GM12878 (cell line): ENCODE measurements around the gene PRKN. TPM values are rescaled to one million over a fixed set of nuclear protein-coding genes. Genes with fewer than 3 reads are reported as not detected.

Experiments
- ATAC-seq: fragments of 200-7000 bp; cut with Tn5 transposase; 3 replicates; pipeline ENCODE4 v1.9.1; 2020; ENCODE audit warnings: mild to moderate bottlenecking, moderate library complexity
- BruUV-seq: library from RNA; stranded (reverse); fragments of 400-500 nt; replicated peaks from 2 replicates; lab custom pipeline; 2021; lab: Mats Ljungman, UMichigan
- CTCF ChIA-PET: fragments of 300-600 bp; sonication (Branson Sonifier 250); formaldehyde crosslinking; extraction: SDS; loops from one replicate; lab custom pipeline; 2021; ENCODE audit warnings: inconsistent platforms; lab: Yijun Ruan, JAX
- POLR2A ChIA-PET: fragments of 350-600 bp; formaldehyde crosslinking; extraction: SDS; loops from one replicate; lab custom pipeline; 2021; ENCODE audit warnings: inconsistent platforms; lab: Charles Lee
- RAD21 ChIA-PET: fragments of 300-600 bp; sonication (Branson Sonifier 250); formaldehyde crosslinking; loops from one replicate; lab custom pipeline; 2023; ENCODE audit warnings: antibody characterized with exemption; ENCODE audit not compliant: unreplicated experiment; lab: Charles Lee
- SMC1A ChIA-PET: fragments of 300-600 bp; sonication (Branson Sonifier 250); formaldehyde crosslinking; loops from one replicate; lab custom pipeline; 2023; ENCODE audit not compliant: unreplicated experiment, uncharacterized antibody; lab: Charles Lee
- DNase-seq: peaks from one replicate; pipeline ENCODE4 v3.0.0-alpha.2; 2011; ENCODE audit warnings: low read depth, low spot score
- FAIRE-seq: peaks from 3 replicates; lab custom pipeline; 2011; peaks lifted over from hg19 to GRCh38; lab: Jason Lieb, UNC
- H2AFZ ChIP-seq: 2 replicates; pipeline ENCODE4 v1.6.0; 2011; ENCODE audit warnings: low read depth, low read length, control low read depth; ENCODE audit not compliant: control insufficient read depth
- H3K27ac ChIP-seq: 2 replicates; pipeline ENCODE4 v1.5.1; 2011; ENCODE audit warnings: control low read depth; ENCODE audit not compliant: control insufficient read depth, insufficient read depth
- H3K27me3 ChIP-seq, 2 experiments: replicated peaks in 1 of 2; 2 replicates each; pipeline versions ENCODE4 v1.6.0 to v1.6.1; 2011; ENCODE audit warnings: low read length in 1 of 2; ENCODE audit not compliant: control insufficient read depth in 2 of 2, insufficient read depth in 2 of 2
- H3K36me3 ChIP-seq, 2 experiments: 2 replicates each; pipeline ENCODE4 v1.5.1; 2011; ENCODE audit warnings: low read length in 1 of 2; ENCODE audit not compliant: control insufficient read depth in 2 of 2, insufficient read depth in 2 of 2
- H3K4me1 ChIP-seq: 2 replicates; pipeline ENCODE4 v1.6.1; 2011; ENCODE audit warnings: mild to moderate bottlenecking, low read length, moderate library complexity, mixed read lengths; ENCODE audit not compliant: control insufficient read depth, insufficient read depth
- H3K4me2 ChIP-seq: 2 replicates; pipeline ENCODE4 v1.6.0; 2011; ENCODE audit warnings: control low read depth; ENCODE audit not compliant: control insufficient read depth, insufficient read depth
- H3K4me3 ChIP-seq: fragments of 200-600 bp; sonication (generic); 2 replicates; pipeline ENCODE4 v1.5.1; 2016
- H3K79me2 ChIP-seq: 2 replicates; pipeline ENCODE4 v1.6.0; 2011; ENCODE audit warnings: low read length; ENCODE audit not compliant: control insufficient read depth, insufficient read depth
- H3K9ac ChIP-seq: 2 replicates; pipeline ENCODE4 v1.8.0; 2011; ENCODE audit warnings: low read length, control low read depth, mixed read lengths; ENCODE audit not compliant: control insufficient read depth, insufficient read depth
- H3K9me3 ChIP-seq: replicated peaks from 3 replicates; pipeline ENCODE4 v1.5.1; 2011; ENCODE audit warnings: mild to moderate bottlenecking, low read length; ENCODE audit not compliant: control insufficient read depth, insufficient read depth
- H4K20me1 ChIP-seq: 2 replicates; pipeline ENCODE4 v1.6.0; 2011; ENCODE audit not compliant: control insufficient read depth, insufficient read depth
- BHLHE40 ChIP-seq, 2 experiments: fragments of 450-650 bp in 1 of 2; IDR thresholded peaks; 2 replicates each; pipeline ENCODE4 v1.6.1; 2011 to 2017; ENCODE audit warnings: low read depth in 2 of 2, borderline replicate concordance in 1 of 2, improper control_type of control experiment in 1 of 2, low read length in 1 of 2, mild to moderate bottlenecking in 1 of 2
- CEBPB ChIP-seq, 2 experiments: fragments of 150-350 bp in 1 of 2; IDR thresholded peaks; 2 replicates each; pipeline ENCODE4 v1.6.1; 2012 to 2014; ENCODE audit warnings: low read depth in 2 of 2, low read length in 2 of 2, borderline replicate concordance in 1 of 2, inconsistent platforms in 1 of 2
- EED ChIP-seq: sonication (generic); IDR thresholded peaks from 2 replicates; pipeline ENCODE4 v1.6.1; 2016; ENCODE audit warnings: antibody characterized with exemption, low read depth
- KLF5 ChIP-seq: fragments of 450-650 bp; IDR thresholded peaks from 2 replicates; pipeline ENCODE4 v1.6.1; 2014; ENCODE audit warnings: mild to moderate bottlenecking; ENCODE audit not compliant: partially characterized antibody
- POLR2A ChIP-seq: IDR thresholded peaks from 2 replicates; pipeline ENCODE4 v1.6.1; 2011; ENCODE audit warnings: low read depth, mild to moderate bottlenecking, low read length
- SIX5 ChIP-seq: IDR thresholded peaks from 2 replicates; pipeline ENCODE4 v1.6.1; 2011; ENCODE audit warnings: mild to moderate bottlenecking, low read depth, low read length, moderate library complexity; ENCODE audit not compliant: severe bottlenecking
- SMAD1 ChIP-seq: fragments of 450-650 bp; IDR thresholded peaks from 2 replicates; pipeline ENCODE4 v1.6.1; 2018; ENCODE audit warnings: mild to moderate bottlenecking, low read depth; ENCODE audit not compliant: partially characterized antibody
- SMC3 ChIP-seq: IDR thresholded peaks from 2 replicates; pipeline ENCODE4 v1.6.1; 2011; ENCODE audit warnings: low read length, improper control_type of control experiment, borderline replicate concordance
- TAF1 ChIP-seq: IDR thresholded peaks from 2 replicates; pipeline ENCODE4 v1.6.1; 2011; ENCODE audit warnings: mild to moderate bottlenecking, low read depth, low read length, borderline replicate concordance
- TARDBP ChIP-seq: IDR thresholded peaks from 2 replicates; pipeline ENCODE4 v1.6.1; 2016; ENCODE audit warnings: borderline replicate concordance
- YBX1 ChIP-seq: fragments of 450-650 bp; IDR thresholded peaks from 2 replicates; pipeline ENCODE4 v1.6.1; 2016; ENCODE audit warnings: antibody characterized with exemption
- WGBS: methylation state at CpG from one replicate; pipeline ENCODE4 v1.1.6; 2016; ENCODE audit warnings: low lambda C conversion rate; ENCODE audit not compliant: insufficient replicate concordance, insufficient coverage; ENCODE audit errors: missing lambda C conversion rate; 5-methylcytosine and 5-hydroxymethylcytosine counted together
- in situ Hi-C: fragments of 300-500 bp; cut with MboI; formaldehyde crosslinking; loops from 9 replicates; pipeline ENCODE4 v1.14.3; 2018; ENCODE audit warnings: mixed read lengths
- intact Hi-C: fragments of 100-400 bp; cut with micrococcal nuclease; formaldehyde crosslinking; loops from one replicate; pipeline ENCODE4 v1.14.2; 2022; ENCODE audit not compliant: unreplicated experiment
- polyA plus RNA-seq, 11 experiments: library from polyadenylated mRNA; depleted of rRNA in 4 of 11; unstranded in 6 of 11; stranded (reverse) in 5 of 11; fragments of >200 nt; fragmentation: Nextera tagmentation in 4 of 11; fragmentation: Illumina TruSeq in 1 of 11; extraction: Ambion mirVana in 4 of 11; extraction: Trizol in 1 of 11; gene quantifications; 1 replicate in 1 of 11; 2 replicates in 10 of 11; pipeline versions ENCODE4 v1.2.1 to v1.2.3, GENCODE V29; 2011 to 2016; ENCODE audit warnings: inconsistent platforms in 2 of 11, missing spikeins in 2 of 11, low read depth in 1 of 11
- total RNA-seq, 4 experiments: library from RNA; depleted of rRNA in 3 of 4; stranded (reverse); fragments of >200 nt in 3 of 4; fragmentation: Illumina TruSeq in 1 of 4; extraction: Trizol in 1 of 4; gene quantifications; 2 replicates each; pipeline versions ENCODE4 v1.2.1 to v1.2.3, GENCODE V29; 2013 to 2021
- TF ChIP-seq, protein P1 (sequence below): fragments of 450-650 bp; IDR thresholded peaks from 2 replicates; pipeline ENCODE4 v1.6.1; 2017; ENCODE audit warnings: low read depth, mild to moderate bottlenecking, moderate library complexity
- TF ChIP-seq, protein P2 (sequence below): fragments of 150-350 bp; IDR thresholded peaks from 2 replicates; pipeline ENCODE4 v1.6.1; 2014; ENCODE audit warnings: mild to moderate bottlenecking, low read depth, low read length

Gene PRKN
- total and polyA plus RNA-seq, 10 of the 15 experiments (the other 5 are each of a cell fraction or from before 2014, with no cell fraction given) = 0.06 to 0.09 TPM; not detected in 8

DNA sequence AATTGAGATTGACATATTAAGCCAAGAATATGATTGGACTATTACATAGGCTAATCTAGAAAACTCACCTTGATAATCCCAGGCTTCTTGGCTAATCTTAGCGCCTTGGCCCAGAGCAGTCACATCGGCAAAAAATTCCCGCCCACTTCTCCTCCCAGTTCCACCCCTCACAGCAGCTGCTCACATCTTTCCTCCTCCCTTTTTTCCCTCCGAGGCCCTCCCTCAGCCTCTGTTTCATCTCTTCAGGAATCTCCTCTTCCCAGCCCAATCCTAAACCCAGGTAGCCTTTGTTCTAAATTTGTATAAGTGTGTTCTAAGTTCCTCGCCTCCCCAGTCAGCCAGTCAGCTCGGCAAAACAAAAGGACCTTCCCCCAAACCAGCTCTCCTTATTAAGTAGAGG is 184.3 kb downstream of the PRKN start:
- no peak overlapping the region for H2AFZ ChIP-seq
- no peak overlapping the region for H3K27ac ChIP-seq
- intact Hi-C loops = no loop called here
- no peak for ATAC-seq
- H3K4me3 ChIP-seq = no peak overlapping the region
- H3K4me2 ChIP-seq = no peak overlapping the region
- FAIRE-seq = no peak
- ChIA-PET POLR2A (no interaction called here), RAD21 (no interaction called here), CTCF (no interaction called here), SMC1A (no interaction called here)
- BruUV-seq = no TSS peak
- H4K20me1 ChIP-seq = no peaks in the 10 kb centered on the region
- no peaks in the 10 kb centered on the region for H3K27me3 ChIP-seq
- 41% methylated on average over 6 of the region's 6 CpGs for WGBS
- no peak for TF ChIP-seq EED
- TF ChIP-seq YBX1 = no peak
- TF ChIP-seq SIX5 = no peak
- no peak for TF ChIP-seq TARDBP
- TF ChIP-seq CEBPB (IDR thresholded peaks at IDR 0.05; ENCODE audit: borderline replicate concordance in 1 of 2, low read depth in 2 of 2, low read length in 2 of 2) = no peak
- no peak for TF ChIP-seq BHLHE40 (IDR thresholded peaks at IDR 0.05; ENCODE audit: borderline replicate concordance in 1 of 2, low read depth in 2 of 2, low read length in 1 of 2)
- TF ChIP-seq POLR2A = no peak
- no peak for TF ChIP-seq TAF1
- no peak for TF ChIP-seq SMC3
- TF ChIP-seq, protein P1, sequence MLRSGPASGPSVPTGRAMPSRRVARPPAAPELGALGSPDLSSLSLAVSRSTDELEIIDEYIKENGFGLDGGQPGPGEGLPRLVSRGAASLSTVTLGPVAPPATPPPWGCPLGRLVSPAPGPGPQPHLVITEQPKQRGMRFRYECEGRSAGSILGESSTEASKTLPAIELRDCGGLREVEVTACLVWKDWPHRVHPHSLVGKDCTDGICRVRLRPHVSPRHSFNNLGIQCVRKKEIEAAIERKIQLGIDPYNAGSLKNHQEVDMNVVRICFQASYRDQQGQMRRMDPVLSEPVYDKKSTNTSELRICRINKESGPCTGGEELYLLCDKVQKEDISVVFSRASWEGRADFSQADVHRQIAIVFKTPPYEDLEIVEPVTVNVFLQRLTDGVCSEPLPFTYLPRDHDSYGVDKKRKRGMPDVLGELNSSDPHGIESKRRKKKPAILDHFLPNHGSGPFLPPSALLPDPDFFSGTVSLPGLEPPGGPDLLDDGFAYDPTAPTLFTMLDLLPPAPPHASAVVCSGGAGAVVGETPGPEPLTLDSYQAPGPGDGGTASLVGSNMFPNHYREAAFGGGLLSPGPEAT = no peak
- TF ChIP-seq, protein P2, sequence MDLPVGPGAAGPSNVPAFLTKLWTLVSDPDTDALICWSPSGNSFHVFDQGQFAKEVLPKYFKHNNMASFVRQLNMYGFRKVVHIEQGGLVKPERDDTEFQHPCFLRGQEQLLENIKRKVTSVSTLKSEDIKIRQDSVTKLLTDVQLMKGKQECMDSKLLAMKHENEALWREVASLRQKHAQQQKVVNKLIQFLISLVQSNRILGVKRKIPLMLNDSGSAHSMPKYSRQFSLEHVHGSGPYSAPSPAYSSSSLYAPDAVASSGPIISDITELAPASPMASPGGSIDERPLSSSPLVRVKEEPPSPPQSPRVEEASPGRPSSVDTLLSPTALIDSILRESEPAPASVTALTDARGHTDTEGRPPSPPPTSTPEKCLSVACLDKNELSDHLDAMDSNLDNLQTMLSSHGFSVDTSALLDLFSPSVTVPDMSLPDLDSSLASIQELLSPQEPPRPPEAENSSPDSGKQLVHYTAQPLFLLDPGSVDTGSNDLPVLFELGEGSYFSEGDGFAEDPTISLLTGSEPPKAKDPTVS = no peak
- TF ChIP-seq SMAD1 = no peak
- no peak for TF ChIP-seq KLF5
- in situ Hi-C loops = no loop called here
- H3K4me1 ChIP-seq = no peaks in the 10 kb centered on the region
- DNase-seq = no peak
- H3K9ac ChIP-seq = no peak overlapping the region
- no peaks in the 10 kb centered on the region for H3K9me3 ChIP-seq
- no peaks in the 10 kb centered on the region for H3K79me2 ChIP-seq
- H3K36me3 ChIP-seq = no peaks in the 10 kb centered on the region
